HCT116 (cell line): Measurements from ENCODE around the gene ZCCHC24.

Experiments
- EGR1 ChIP-seq: IDR thresholded peaks from 2 replicates; pipeline ENCODE4 v1.6.1; 2012; ENCODE audit warnings: low read depth
- ELF1 ChIP-seq: IDR thresholded peaks from 2 replicates; pipeline ENCODE4 v1.6.1; 2012; ENCODE audit warnings: low read depth, borderline replicate concordance
- EZH2 ChIP-seq: fragments of 200-600 bp; sonication (generic); IDR thresholded peaks from 2 replicates; pipeline ENCODE4 v1.6.1; 2017; ENCODE audit warnings: antibody characterized with exemption, mixed run types
- FOSL1 ChIP-seq: IDR thresholded peaks from 2 replicates; pipeline ENCODE4 v1.6.1; 2012; ENCODE audit warnings: low read depth
- JUND ChIP-seq: IDR thresholded peaks from 2 replicates; pipeline ENCODE4 v1.6.1; 2012
- POLR2A ChIP-seq: IDR thresholded peaks from 2 replicates; pipeline ENCODE4 v1.7.0; 2011; ENCODE audit warnings: borderline replicate concordance; ENCODE audit not compliant: insufficient read depth, insufficient read length; ENCODE audit errors: extremely low read depth
- POLR2AphosphoS5 ChIP-seq: IDR thresholded peaks from 2 replicates; pipeline ENCODE4 v1.6.1; 2011; ENCODE audit warnings: mild to moderate bottlenecking, low read depth, low read length, moderate library complexity
- SIN3A ChIP-seq: IDR thresholded peaks from 2 replicates; pipeline ENCODE4 v1.6.1; 2012; ENCODE audit warnings: low read depth
- SP1 ChIP-seq: IDR thresholded peaks from 2 replicates; pipeline ENCODE4 v1.6.1; 2012; ENCODE audit warnings: low read depth
- SRF ChIP-seq: IDR thresholded peaks from 2 replicates; pipeline ENCODE4 v1.6.1; 2012; ENCODE audit warnings: low read depth
- YY1 ChIP-seq: IDR thresholded peaks from 2 replicates; pipeline ENCODE4 v1.6.1; 2011; ENCODE audit warnings: low read length, low read depth, moderate library complexity, mild to moderate bottlenecking; ENCODE audit not compliant: insufficient replicate concordance; ENCODE audit errors: extremely low read depth
- TF ChIP-seq, protein P1 (sequence below): IDR thresholded peaks from 2 replicates; pipeline ENCODE4 v1.6.1; 2012; ENCODE audit warnings: low read depth
- TF ChIP-seq, protein P2 (sequence below), 3 experiments: fragments of 200-600 bp in 1 of 3; sonication (generic) in 1 of 3; IDR thresholded peaks in 2 of 3; conservative IDR thresholded peaks in 1 of 3; 2 replicates each; pipeline ENCODE4 v1.5.1; 2012 to 2017; ENCODE audit warnings: low read depth in 2 of 3, low read length in 2 of 3, antibody characterized with exemption in 1 of 3, borderline replicate concordance in 1 of 3, control low read depth in 1 of 3, mild to moderate bottlenecking in 1 of 3, mixed read lengths in 1 of 3, mixed run types in 1 of 3, moderate library complexity in 1 of 3; ENCODE audit not compliant: insufficient read depth in 1 of 3
- TF ChIP-seq, protein P3 (sequence below): IDR thresholded peaks from 2 replicates; pipeline ENCODE4 v1.6.1; 2011; ENCODE audit warnings: mild to moderate bottlenecking, low read length, moderate library complexity; ENCODE audit not compliant: insufficient replicate concordance; ENCODE audit errors: extremely low read depth

DNA sequence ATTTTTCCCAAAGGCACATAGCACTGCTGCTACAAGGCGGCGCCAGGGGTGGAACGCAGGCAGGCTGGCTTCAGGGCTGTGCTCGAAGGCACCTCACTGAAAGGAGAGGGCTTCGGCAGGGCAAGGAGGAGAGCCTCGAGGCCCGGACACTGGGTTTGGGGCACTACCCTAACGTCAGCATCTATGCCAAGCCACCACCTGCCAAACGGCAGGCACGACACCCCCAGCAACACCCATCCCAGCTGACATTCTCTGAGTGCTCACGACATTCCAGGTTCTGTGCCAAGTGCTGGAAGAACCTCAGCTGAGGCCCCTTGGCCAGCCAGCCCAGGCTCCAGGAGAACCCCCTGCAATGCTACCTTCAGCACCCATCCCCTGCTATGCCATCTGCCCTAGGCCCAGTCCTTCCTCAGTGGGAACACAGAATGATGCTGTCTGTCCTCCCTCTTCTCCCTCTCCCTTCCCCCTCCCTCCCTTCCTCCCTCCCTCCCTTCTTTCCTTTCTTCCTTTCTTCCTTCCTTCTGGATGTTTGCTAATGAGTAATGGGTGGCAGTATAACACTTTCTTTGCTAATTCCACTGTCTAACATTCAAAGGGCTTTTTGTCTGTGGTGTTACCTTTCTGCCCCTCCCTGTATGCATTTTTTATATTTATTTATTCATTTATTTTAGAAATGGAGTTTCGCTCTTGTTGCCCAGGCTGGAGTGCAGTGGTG, 24.3 kb downstream of the ZCCHC24 start:
- TF ChIP-seq POLR2A: no peak
- TF ChIP-seq, protein P1, sequence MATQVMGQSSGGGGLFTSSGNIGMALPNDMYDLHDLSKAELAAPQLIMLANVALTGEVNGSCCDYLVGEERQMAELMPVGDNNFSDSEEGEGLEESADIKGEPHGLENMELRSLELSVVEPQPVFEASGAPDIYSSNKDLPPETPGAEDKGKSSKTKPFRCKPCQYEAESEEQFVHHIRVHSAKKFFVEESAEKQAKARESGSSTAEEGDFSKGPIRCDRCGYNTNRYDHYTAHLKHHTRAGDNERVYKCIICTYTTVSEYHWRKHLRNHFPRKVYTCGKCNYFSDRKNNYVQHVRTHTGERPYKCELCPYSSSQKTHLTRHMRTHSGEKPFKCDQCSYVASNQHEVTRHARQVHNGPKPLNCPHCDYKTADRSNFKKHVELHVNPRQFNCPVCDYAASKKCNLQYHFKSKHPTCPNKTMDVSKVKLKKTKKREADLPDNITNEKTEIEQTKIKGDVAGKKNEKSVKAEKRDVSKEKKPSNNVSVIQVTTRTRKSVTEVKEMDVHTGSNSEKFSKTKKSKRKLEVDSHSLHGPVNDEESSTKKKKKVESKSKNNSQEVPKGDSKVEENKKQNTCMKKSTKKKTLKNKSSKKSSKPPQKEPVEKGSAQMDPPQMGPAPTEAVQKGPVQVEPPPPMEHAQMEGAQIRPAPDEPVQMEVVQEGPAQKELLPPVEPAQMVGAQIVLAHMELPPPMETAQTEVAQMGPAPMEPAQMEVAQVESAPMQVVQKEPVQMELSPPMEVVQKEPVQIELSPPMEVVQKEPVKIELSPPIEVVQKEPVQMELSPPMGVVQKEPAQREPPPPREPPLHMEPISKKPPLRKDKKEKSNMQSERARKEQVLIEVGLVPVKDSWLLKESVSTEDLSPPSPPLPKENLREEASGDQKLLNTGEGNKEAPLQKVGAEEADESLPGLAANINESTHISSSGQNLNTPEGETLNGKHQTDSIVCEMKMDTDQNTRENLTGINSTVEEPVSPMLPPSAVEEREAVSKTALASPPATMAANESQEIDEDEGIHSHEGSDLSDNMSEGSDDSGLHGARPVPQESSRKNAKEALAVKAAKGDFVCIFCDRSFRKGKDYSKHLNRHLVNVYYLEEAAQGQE: no peak
- TF ChIP-seq, protein P2, sequence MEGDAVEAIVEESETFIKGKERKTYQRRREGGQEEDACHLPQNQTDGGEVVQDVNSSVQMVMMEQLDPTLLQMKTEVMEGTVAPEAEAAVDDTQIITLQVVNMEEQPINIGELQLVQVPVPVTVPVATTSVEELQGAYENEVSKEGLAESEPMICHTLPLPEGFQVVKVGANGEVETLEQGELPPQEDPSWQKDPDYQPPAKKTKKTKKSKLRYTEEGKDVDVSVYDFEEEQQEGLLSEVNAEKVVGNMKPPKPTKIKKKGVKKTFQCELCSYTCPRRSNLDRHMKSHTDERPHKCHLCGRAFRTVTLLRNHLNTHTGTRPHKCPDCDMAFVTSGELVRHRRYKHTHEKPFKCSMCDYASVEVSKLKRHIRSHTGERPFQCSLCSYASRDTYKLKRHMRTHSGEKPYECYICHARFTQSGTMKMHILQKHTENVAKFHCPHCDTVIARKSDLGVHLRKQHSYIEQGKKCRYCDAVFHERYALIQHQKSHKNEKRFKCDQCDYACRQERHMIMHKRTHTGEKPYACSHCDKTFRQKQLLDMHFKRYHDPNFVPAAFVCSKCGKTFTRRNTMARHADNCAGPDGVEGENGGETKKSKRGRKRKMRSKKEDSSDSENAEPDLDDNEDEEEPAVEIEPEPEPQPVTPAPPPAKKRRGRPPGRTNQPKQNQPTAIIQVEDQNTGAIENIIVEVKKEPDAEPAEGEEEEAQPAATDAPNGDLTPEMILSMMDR (IDR thresholded peaks at IDR 0.05 in 2 of 3, conservative IDR thresholded peaks at IDR 0.05 in 1 of 3; ENCODE audit: borderline replicate concordance in 1 of 3, insufficient read depth in 1 of 3, low read depth in 2 of 3, low read length in 2 of 3): no peak
- TF ChIP-seq EGR1: no peak
- no peak for TF ChIP-seq JUND
- no peak for TF ChIP-seq SIN3A
- no peak for TF ChIP-seq POLR2AphosphoS5
- no peak for TF ChIP-seq ELF1
- no peak for TF ChIP-seq SP1
- no peak for TF ChIP-seq EZH2
- no peak for TF ChIP-seq YY1
- no peak for TF ChIP-seq SRF
- TF ChIP-seq, protein P3, sequence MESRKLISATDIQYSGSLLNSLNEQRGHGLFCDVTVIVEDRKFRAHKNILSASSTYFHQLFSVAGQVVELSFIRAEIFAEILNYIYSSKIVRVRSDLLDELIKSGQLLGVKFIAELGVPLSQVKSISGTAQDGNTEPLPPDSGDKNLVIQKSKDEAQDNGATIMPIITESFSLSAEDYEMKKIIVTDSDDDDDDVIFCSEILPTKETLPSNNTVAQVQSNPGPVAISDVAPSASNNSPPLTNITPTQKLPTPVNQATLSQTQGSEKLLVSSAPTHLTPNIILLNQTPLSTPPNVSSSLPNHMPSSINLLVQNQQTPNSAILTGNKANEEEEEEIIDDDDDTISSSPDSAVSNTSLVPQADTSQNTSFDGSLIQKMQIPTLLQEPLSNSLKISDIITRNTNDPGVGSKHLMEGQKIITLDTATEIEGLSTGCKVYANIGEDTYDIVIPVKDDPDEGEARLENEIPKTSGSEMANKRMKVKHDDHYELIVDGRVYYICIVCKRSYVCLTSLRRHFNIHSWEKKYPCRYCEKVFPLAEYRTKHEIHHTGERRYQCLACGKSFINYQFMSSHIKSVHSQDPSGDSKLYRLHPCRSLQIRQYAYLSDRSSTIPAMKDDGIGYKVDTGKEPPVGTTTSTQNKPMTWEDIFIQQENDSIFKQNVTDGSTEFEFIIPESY: no peak
- no peak for TF ChIP-seq FOSL1
